GM23338 (cell line): Measurements from ENCODE around the gene ATP8A2. TPM values are rescaled to one million over a fixed set of nuclear protein-coding genes. Genes with fewer than 3 reads are reported as not detected.

ENCODE experiments used
- ATAC-seq: fragments of 200-7000 bp; cut with Tn5 transposase; 3 replicates; pipeline ENCODE4 v1.9.1; 2020
- DNase-seq: peaks from one replicate; pipeline ENCODE4 v3.0.0-alpha.2; 2015; ENCODE audit warnings: low spot score
- H2AFZ ChIP-seq: fragments of 200-600 bp; sonication (generic); 2 replicates; pipeline ENCODE4 v1.8.0; 2016; ENCODE audit warnings: antibody characterized with exemption, mild to moderate bottlenecking, moderate library complexity
- H3F3A ChIP-seq: fragments of 200-600 bp; sonication (generic); replicated peaks from 2 replicates; pipeline ENCODE4 v1.8.0; 2017; ENCODE audit warnings: antibody characterized with exemption, mixed run types, low read depth
- H3K27ac ChIP-seq: fragments of 200-600 bp; sonication (generic); 2 replicates; pipeline ENCODE4 v1.6.1; 2016; ENCODE audit warnings: low read depth
- H3K27me3 ChIP-seq: fragments of 200-600 bp; sonication (generic); 2 replicates; pipeline ENCODE4 v1.8.0; 2016; ENCODE audit warnings: mild to moderate bottlenecking, mixed run types, moderate library complexity; ENCODE audit not compliant: insufficient read depth
- H3K36me3 ChIP-seq: fragments of 200-600 bp; sonication (generic); 2 replicates; pipeline ENCODE4 v1.8.0; 2016; ENCODE audit warnings: mild to moderate bottlenecking; ENCODE audit not compliant: insufficient read depth
- H3K4me1 ChIP-seq: fragments of 200-600 bp; sonication (generic); 2 replicates; pipeline ENCODE4 v1.8.0; 2016; ENCODE audit warnings: mild to moderate bottlenecking, moderate library complexity; ENCODE audit not compliant: insufficient read depth
- H3K4me2 ChIP-seq: fragments of 200-600 bp; sonication (generic); 2 replicates; pipeline ENCODE4 v1.7.1; 2017; ENCODE audit warnings: mixed run types
- H3K4me3 ChIP-seq: fragments of 200-600 bp; sonication (generic); 2 replicates; pipeline ENCODE4 v1.6.1; 2016; ENCODE audit warnings: mixed run types
- H3K79me2 ChIP-seq: fragments of 200-600 bp; sonication (generic); replicated peaks from 2 replicates; pipeline ENCODE4 v1.8.0; 2017; ENCODE audit warnings: mild to moderate bottlenecking; ENCODE audit not compliant: insufficient read depth
- H3K9me2 ChIP-seq: fragments of 200-600 bp; sonication (generic); 2 replicates; pipeline ENCODE4 v1.8.0; 2017; ENCODE audit not compliant: insufficient read depth
- H4K20me1 ChIP-seq: fragments of 200-600 bp; sonication (generic); replicated peaks from 2 replicates; pipeline ENCODE4 v1.8.0; 2017; ENCODE audit warnings: mild to moderate bottlenecking; ENCODE audit not compliant: insufficient read depth
- H3K27ac Mint-ChIP-seq: 2 replicates; pipeline ENCODE4 v1.8.0; 2020; ENCODE audit warnings: inconsistent platforms, mild to moderate bottlenecking, moderate library complexity, mixed read lengths
- H3K27me3 Mint-ChIP-seq: 3 replicates; pipeline ENCODE4 v1.8.0; 2022; ENCODE audit warnings: low read depth, mild to moderate bottlenecking, moderate library complexity, mixed read lengths, inconsistent platforms; ENCODE audit not compliant: insufficient read depth, poor library complexity
- H3K36me3 Mint-ChIP-seq: 3 replicates; pipeline ENCODE4 v1.8.0; 2021; ENCODE audit warnings: low read depth, mild to moderate bottlenecking, inconsistent platforms, moderate library complexity, mixed read lengths
- H3K4me1 Mint-ChIP-seq: 3 replicates; pipeline ENCODE4 v1.8.0; 2020; ENCODE audit warnings: mild to moderate bottlenecking, inconsistent platforms, mixed read lengths
- H3K4me3 Mint-ChIP-seq: 3 replicates; pipeline ENCODE4 v1.8.0; 2021; ENCODE audit warnings: moderate library complexity, mild to moderate bottlenecking, inconsistent platforms, mixed read lengths
- H3K9me3 Mint-ChIP-seq: 3 replicates; pipeline ENCODE4 v1.8.0; 2020; ENCODE audit warnings: moderate library complexity, mild to moderate bottlenecking, inconsistent platforms, mixed read lengths
- CREB1 ChIP-seq: fragments of 250-450 bp; sonication (Bioruptor Pico); IDR thresholded peaks from 2 replicates; pipeline ENCODE4 v1.5.0; 2020; ENCODE audit warnings: low read depth, mild to moderate bottlenecking, moderate library complexity
- EZH2 ChIP-seq: fragments of 200-600 bp; sonication (generic); IDR thresholded peaks from one replicate; pipeline ENCODE4 v1.8.0; 2017; ENCODE audit warnings: antibody characterized with exemption, mild to moderate bottlenecking, low read depth; ENCODE audit not compliant: unreplicated experiment
- EZH2phosphoT487 ChIP-seq: fragments of 200-600 bp; sonication (generic); IDR thresholded peaks from one replicate; pipeline ENCODE4 v1.8.1; 2018; ENCODE audit warnings: antibody characterized with exemption; ENCODE audit not compliant: unreplicated experiment
- JUNB ChIP-seq: IDR thresholded peaks from one replicate; pipeline ENCODE4 v1.6.1; 2016; ENCODE audit warnings: antibody characterized with exemption; ENCODE audit not compliant: unreplicated experiment
- NANOG ChIP-seq: IDR thresholded peaks from 2 replicates; pipeline ENCODE4 v1.6.1; 2016; ENCODE audit warnings: antibody characterized with exemption, borderline replicate concordance
- POLR2AphosphoS5 ChIP-seq: IDR thresholded peaks from 2 replicates; pipeline ENCODE4 v1.6.1; 2016; ENCODE audit warnings: antibody characterized with exemption, low read depth
- STAT1 ChIP-seq: IDR thresholded peaks from one replicate; pipeline ENCODE4 v1.6.1; 2016; ENCODE audit warnings: antibody characterized with exemption; ENCODE audit not compliant: unreplicated experiment
- ZNF331 ChIP-seq: fragments of 250-450 bp; sonication (Bioruptor Pico); IDR thresholded peaks from 2 replicates; pipeline ENCODE4 v1.5.0; 2020; ENCODE audit warnings: low read depth, mild to moderate bottlenecking, moderate library complexity
- polyA plus RNA-seq: library from polyadenylated mRNA; unstranded; fragments of >200 nt; fragmentation: Nextera tagmentation; extraction: Ambion mirVana; gene quantifications from 2 replicates; pipeline ENCODE4 v1.2.1, GENCODE V29; 2016
- total RNA-seq: library from RNA; depleted of rRNA; stranded (reverse); fragments of >200 nt; shearing (Covaris generic); gene quantifications from 2 replicates; pipeline ENCODE4 v1.2.3, GENCODE V29; 2014
- TF ChIP-seq, protein P1 (sequence below): IDR thresholded peaks from 2 replicates; pipeline ENCODE4 v1.6.1; 2016; ENCODE audit warnings: antibody characterized with exemption
- TF ChIP-seq, protein P2 (sequence below): fragments of 250-450 bp; sonication (Bioruptor Pico); IDR thresholded peaks from 2 replicates; pipeline ENCODE4 v1.5.0; 2020; ENCODE audit warnings: mild to moderate bottlenecking, moderate library complexity
- TF ChIP-seq, protein P3 (sequence below): IDR thresholded peaks from one replicate; pipeline ENCODE4 v1.6.1; 2018; ENCODE audit warnings: antibody characterized with exemption; ENCODE audit not compliant: unreplicated experiment
- TF ChIP-seq, protein P4 (sequence below), 2 experiments: fragments of 200-600 bp in 1 of 2; sonication (generic) in 1 of 2; conservative IDR thresholded peaks; 2 replicates each; pipeline versions ENCODE4 v1.5.1 to v1.6.1; 2016 to 2017; ENCODE audit warnings: antibody characterized with exemption in 2 of 2, low read depth in 2 of 2, mild to moderate bottlenecking in 2 of 2, moderate library complexity in 1 of 2

Gene ATP8A2
- total and polyA plus RNA-seq, 2 experiments from 2014 or later: 5.7 to 8.8 TPM

DNA sequence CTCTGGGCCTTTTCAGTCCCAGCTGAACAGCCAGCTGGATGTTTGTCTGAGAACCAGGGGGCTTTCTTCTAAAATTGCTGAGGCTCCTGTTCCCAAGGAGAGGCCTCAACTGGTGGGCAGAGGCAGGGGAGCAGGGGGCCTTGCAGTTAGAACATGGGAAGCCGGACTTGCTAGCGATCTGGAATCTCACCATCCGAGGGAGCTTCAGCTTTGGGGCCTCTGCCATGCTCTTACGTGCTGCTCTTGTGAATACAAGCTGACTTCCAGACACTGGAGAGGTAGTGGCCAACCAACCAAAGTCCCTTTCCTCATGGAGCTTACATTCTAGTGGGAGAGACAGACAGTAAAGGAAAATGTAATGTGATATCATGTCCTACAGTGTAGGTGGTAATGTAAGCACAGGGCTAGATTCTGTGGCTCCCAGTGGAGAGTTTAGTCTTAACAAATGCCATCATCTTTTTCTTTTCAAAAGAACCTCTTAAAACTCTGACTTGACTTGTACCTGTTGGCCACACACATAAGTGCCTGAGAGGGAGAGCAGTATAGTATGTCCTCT is 657.9 kb downstream of the ATP8A2 start:
- Histone ChIP-seq H3K36me3 (no peaks in the 10 kb centered on the region), H3K4me1 (peaks cover 30% of the 10 kb centered on the region), H3F3A (no peaks in the 10 kb centered on the region), H3K4me2 (no peak overlapping the region), H3K27ac (no peak overlapping the region), H2AFZ (peak overlapping the region; percentile 74; the same call in 1 of the 2 replicates), H3K4me3 (no peak overlapping the region), H3K9me2 (no peaks in the 10 kb centered on the region), H4K20me1 (no peaks in the 10 kb centered on the region), H3K27me3 (no peaks in the 10 kb centered on the region), H3K79me2 (no peaks in the 10 kb centered on the region)
- no peak for DNase-seq
- peaks cover 17% of the 10 kb centered on the region; the same call in 2 of the 3 replicates for H3K9me3 Mint-ChIP-seq
- peaks cover 27% of the 10 kb centered on the region for H3K4me1 Mint-ChIP-seq
- peaks cover 12% of the 10 kb centered on the region for H3K36me3 Mint-ChIP-seq
- TF ChIP-seq EZH2 (no peak), NANOG (no peak), CREB1 (CRISPR knock-in tag) (no peak), POLR2AphosphoS5 (no peak), STAT1 (no peak), ZNF331 (CRISPR knock-in tag) (no peak), EZH2phosphoT487 (no peak), JUNB (no peak)
- TF ChIP-seq, protein P1, sequence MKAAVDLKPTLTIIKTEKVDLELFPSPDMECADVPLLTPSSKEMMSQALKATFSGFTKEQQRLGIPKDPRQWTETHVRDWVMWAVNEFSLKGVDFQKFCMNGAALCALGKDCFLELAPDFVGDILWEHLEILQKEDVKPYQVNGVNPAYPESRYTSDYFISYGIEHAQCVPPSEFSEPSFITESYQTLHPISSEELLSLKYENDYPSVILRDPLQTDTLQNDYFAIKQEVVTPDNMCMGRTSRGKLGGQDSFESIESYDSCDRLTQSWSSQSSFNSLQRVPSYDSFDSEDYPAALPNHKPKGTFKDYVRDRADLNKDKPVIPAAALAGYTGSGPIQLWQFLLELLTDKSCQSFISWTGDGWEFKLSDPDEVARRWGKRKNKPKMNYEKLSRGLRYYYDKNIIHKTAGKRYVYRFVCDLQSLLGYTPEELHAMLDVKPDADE: no peak
- TF ChIP-seq, protein P2, sequence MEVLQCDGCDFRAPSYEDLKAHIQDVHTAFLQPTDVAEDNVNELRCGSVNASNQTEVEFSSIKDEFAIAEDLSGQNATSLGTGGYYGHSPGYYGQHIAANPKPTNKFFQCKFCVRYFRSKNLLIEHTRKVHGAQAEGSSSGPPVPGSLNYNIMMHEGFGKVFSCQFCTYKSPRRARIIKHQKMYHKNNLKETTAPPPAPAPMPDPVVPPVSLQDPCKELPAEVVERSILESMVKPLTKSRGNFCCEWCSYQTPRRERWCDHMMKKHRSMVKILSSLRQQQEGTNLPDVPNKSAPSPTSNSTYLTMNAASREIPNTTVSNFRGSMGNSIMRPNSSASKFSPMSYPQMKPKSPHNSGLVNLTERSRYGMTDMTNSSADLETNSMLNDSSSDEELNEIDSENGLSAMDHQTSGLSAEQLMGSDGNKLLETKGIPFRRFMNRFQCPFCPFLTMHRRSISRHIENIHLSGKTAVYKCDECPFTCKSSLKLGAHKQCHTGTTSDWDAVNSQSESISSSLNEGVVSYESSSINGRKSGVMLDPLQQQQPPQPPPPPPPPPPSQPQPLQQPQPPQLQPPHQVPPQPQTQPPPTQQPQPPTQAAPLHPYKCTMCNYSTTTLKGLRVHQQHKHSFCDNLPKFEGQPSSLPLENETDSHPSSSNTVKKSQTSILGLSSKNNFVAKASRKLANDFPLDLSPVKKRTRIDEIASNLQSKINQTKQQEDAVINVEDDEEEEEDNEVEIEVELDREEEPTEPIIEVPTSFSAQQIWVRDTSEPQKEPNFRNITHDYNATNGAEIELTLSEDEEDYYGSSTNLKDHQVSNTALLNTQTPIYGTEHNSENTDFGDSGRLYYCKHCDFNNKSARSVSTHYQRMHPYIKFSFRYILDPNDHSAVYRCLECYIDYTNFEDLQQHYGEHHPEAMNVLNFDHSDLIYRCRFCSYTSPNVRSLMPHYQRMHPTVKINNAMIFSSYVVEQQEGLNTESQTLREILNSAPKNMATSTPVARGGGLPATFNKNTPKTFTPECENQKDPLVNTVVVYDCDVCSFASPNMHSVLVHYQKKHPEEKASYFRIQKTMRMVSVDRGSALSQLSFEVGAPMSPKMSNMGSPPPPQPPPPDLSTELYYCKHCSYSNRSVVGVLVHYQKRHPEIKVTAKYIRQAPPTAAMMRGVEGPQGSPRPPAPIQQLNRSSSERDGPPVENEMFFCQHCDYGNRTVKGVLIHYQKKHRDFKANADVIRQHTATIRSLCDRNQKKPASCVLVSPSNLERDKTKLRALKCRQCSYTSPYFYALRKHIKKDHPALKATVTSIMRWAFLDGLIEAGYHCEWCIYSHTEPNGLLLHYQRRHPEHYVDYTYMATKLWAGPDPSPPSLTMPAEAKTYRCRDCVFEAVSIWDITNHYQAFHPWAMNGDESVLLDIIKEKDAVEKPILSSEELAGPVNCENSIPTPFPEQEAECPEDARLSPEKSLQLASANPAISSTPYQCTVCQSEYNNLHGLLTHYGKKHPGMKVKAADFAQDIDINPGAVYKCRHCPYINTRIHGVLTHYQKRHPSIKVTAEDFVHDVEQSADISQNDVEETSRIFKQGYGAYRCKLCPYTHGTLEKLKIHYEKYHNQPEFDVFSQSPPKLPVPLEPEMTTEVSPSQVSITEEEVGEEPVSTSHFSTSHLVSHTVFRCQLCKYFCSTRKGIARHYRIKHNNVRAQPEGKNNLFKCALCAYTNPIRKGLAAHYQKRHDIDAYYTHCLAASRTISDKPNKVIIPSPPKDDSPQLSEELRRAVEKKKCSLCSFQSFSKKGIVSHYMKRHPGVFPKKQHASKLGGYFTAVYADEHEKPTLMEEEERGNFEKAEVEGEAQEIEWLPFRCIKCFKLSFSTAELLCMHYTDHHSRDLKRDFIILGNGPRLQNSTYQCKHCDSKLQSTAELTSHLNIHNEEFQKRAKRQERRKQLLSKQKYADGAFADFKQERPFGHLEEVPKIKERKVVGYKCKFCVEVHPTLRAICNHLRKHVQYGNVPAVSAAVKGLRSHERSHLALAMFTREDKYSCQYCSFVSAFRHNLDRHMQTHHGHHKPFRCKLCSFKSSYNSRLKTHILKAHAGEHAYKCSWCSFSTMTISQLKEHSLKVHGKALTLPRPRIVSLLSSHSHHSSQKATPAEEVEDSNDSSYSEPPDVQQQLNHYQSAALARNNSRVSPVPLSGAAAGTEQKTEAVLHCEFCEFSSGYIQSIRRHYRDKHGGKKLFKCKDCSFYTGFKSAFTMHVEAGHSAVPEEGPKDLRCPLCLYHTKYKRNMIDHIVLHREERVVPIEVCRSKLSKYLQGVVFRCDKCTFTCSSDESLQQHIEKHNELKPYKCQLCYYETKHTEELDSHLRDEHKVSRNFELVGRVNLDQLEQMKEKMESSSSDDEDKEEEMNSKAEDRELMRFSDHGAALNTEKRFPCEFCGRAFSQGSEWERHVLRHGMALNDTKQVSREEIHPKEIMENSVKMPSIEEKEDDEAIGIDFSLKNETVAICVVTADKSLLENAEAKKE: no peak
- TF ChIP-seq, protein P3, sequence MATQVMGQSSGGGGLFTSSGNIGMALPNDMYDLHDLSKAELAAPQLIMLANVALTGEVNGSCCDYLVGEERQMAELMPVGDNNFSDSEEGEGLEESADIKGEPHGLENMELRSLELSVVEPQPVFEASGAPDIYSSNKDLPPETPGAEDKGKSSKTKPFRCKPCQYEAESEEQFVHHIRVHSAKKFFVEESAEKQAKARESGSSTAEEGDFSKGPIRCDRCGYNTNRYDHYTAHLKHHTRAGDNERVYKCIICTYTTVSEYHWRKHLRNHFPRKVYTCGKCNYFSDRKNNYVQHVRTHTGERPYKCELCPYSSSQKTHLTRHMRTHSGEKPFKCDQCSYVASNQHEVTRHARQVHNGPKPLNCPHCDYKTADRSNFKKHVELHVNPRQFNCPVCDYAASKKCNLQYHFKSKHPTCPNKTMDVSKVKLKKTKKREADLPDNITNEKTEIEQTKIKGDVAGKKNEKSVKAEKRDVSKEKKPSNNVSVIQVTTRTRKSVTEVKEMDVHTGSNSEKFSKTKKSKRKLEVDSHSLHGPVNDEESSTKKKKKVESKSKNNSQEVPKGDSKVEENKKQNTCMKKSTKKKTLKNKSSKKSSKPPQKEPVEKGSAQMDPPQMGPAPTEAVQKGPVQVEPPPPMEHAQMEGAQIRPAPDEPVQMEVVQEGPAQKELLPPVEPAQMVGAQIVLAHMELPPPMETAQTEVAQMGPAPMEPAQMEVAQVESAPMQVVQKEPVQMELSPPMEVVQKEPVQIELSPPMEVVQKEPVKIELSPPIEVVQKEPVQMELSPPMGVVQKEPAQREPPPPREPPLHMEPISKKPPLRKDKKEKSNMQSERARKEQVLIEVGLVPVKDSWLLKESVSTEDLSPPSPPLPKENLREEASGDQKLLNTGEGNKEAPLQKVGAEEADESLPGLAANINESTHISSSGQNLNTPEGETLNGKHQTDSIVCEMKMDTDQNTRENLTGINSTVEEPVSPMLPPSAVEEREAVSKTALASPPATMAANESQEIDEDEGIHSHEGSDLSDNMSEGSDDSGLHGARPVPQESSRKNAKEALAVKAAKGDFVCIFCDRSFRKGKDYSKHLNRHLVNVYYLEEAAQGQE: no peak
- TF ChIP-seq, protein P4, sequence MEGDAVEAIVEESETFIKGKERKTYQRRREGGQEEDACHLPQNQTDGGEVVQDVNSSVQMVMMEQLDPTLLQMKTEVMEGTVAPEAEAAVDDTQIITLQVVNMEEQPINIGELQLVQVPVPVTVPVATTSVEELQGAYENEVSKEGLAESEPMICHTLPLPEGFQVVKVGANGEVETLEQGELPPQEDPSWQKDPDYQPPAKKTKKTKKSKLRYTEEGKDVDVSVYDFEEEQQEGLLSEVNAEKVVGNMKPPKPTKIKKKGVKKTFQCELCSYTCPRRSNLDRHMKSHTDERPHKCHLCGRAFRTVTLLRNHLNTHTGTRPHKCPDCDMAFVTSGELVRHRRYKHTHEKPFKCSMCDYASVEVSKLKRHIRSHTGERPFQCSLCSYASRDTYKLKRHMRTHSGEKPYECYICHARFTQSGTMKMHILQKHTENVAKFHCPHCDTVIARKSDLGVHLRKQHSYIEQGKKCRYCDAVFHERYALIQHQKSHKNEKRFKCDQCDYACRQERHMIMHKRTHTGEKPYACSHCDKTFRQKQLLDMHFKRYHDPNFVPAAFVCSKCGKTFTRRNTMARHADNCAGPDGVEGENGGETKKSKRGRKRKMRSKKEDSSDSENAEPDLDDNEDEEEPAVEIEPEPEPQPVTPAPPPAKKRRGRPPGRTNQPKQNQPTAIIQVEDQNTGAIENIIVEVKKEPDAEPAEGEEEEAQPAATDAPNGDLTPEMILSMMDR (conservative IDR thresholded peaks at IDR 0.05; ENCODE audit: low read depth in 2 of 2): no peak
- no peak for ATAC-seq
- H3K4me3 Mint-ChIP-seq: no peak overlapping the region
- no peak overlapping the region for H3K27ac Mint-ChIP-seq
- peaks cover 8% of the 10 kb centered on the region for H3K27me3 Mint-ChIP-seq
